ENCODE data around the gene NFIA.

DNA sequence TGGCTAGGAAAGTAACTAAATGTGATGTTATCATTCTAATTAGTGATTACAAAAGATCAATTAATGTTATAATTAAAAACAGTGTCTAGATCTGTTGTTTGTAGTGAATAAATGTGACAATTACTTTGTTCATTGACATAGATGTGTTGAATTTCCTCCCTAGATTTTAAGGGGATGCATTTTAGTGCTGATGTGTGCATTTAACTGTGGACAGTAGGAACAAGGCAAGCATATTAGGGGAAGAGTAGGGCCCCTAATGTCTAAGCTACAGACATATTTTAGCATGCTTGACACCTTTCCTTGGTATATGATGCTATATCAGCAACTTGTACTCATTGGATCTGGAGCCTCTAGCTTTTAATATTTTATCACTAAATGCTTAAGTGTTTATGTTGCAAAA is 48.9 kb downstream of the NFIA start:
- TF ChIP-seq, protein P1, sequence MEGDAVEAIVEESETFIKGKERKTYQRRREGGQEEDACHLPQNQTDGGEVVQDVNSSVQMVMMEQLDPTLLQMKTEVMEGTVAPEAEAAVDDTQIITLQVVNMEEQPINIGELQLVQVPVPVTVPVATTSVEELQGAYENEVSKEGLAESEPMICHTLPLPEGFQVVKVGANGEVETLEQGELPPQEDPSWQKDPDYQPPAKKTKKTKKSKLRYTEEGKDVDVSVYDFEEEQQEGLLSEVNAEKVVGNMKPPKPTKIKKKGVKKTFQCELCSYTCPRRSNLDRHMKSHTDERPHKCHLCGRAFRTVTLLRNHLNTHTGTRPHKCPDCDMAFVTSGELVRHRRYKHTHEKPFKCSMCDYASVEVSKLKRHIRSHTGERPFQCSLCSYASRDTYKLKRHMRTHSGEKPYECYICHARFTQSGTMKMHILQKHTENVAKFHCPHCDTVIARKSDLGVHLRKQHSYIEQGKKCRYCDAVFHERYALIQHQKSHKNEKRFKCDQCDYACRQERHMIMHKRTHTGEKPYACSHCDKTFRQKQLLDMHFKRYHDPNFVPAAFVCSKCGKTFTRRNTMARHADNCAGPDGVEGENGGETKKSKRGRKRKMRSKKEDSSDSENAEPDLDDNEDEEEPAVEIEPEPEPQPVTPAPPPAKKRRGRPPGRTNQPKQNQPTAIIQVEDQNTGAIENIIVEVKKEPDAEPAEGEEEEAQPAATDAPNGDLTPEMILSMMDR (optimal IDR thresholded peaks at IDR 0.05 in 1 of 3, IDR thresholded peaks at IDR 0.05 in 1 of 3, conservative IDR thresholded peaks at IDR 0.05 in 1 of 3; ENCODE audit: extremely low read depth in 1 of 3, insufficient read depth in 2 of 3, low read length in 3 of 3), result no peak
- no peak for TF ChIP-seq EZH2 (IDR thresholded peaks at IDR 0.05; ENCODE audit: low read length)
